ENCODE data around the gene RAPGEF1. TPM values are rescaled to one million over a fixed set of nuclear protein-coding genes. Genes with fewer than 3 reads are reported as not detected.

RAPGEF1 gene
- total and polyA plus RNA-seq, 3 donors from 2014 or later = 36.1 to 56.9 (median 55.8) TPM

DNA sequence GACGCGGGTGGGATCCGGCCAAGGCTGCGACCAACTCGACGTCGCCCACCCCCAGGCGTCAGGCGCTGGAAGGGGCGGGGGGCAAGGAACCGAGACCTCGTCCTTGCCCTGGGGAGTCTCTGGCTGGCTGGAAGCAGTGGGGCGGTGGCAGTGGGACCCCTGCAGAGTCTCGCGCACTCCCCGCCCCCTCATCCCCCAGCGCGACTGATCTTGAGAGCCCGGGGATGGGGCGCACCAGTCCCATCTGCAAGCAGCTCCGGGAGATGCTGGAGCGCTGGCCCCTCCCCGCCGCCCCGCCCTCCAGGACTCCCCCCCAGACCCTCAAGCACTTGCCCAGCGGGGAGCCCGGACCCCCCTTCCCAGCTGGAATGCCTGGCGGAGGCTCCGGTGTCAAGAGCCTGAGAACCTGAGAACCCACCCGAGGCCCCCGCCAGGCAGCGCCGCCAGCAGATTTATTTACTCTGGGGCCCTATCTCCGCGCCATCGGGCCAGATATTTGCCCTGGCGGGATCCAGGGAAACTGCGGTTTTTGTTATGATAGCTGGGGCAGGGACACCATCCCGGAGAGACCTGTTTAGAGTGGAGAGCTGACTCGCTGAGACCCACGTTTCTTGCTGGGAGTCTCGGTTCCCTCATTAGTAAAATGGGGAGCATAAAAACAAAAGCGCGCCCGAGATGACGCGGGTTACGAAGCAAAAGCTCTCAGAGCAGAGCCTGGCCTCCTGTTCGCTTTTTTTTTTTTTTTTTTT is 193.4 kb downstream of the RAPGEF1 start:
- Histone ChIP-seq H3K27ac (no peak overlapping the region), H3K9me3 (no peaks in the 10 kb centered on the region), H3K36me3 (ENCODE audit: low read depth, missing control alignments) (no peaks in the 10 kb centered on the region), H3K27me3 (no peaks in the 10 kb centered on the region), H3K4me3 (peak overlapping the region; percentile 18 to 21), H3K4me1 (peaks cover 4% of the 10 kb centered on the region)
- WGBS, 2 donors = 4% methylated on average over 31 to 45 of the region's 49 CpGs
- no peak for TF ChIP-seq POLR2A (IDR thresholded peaks at IDR 0.05)
- TF ChIP-seq, protein P1, sequence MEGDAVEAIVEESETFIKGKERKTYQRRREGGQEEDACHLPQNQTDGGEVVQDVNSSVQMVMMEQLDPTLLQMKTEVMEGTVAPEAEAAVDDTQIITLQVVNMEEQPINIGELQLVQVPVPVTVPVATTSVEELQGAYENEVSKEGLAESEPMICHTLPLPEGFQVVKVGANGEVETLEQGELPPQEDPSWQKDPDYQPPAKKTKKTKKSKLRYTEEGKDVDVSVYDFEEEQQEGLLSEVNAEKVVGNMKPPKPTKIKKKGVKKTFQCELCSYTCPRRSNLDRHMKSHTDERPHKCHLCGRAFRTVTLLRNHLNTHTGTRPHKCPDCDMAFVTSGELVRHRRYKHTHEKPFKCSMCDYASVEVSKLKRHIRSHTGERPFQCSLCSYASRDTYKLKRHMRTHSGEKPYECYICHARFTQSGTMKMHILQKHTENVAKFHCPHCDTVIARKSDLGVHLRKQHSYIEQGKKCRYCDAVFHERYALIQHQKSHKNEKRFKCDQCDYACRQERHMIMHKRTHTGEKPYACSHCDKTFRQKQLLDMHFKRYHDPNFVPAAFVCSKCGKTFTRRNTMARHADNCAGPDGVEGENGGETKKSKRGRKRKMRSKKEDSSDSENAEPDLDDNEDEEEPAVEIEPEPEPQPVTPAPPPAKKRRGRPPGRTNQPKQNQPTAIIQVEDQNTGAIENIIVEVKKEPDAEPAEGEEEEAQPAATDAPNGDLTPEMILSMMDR (IDR thresholded peaks at IDR 0.05) = no peak
- DNase-seq = no peak
- intact Hi-C loops (cut with DNase I; ENCODE audit: low total_unique reads) = no loop called here

DNA sequence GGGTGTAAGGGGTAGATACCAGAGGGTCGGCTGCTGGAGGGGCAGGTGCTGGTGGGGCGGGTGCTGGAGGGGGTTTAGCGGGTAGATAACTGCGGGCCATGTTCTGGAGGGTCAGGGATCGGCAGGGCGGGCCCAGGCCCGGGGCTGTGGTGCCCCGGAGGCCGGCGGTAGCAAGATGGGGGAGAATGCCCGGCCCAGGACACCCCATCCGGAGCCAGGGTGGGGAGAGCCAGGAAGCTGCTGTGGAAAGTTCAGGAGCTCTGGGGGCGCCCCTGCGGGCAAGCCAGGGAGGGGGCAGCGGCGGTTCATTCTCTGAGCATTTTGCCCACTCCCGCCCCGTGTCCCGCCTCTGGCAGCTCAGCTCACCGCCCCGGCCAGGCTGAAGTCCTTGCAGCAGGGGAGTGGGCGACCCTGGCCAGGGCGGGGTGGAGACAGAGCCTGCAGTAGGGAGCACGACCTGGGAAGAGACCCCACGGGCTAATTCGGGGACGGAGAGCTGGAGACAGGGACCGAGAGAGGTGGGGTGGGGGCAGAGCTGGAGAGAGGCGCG is 194.0 kb downstream of the RAPGEF1 start:
- no peak for DNase-seq
- no peaks in the 10 kb centered on the region for H3K36me3 ChIP-seq (ENCODE audit: low read depth, missing control alignments)
- intact Hi-C loops (cut with DNase I; ENCODE audit: low total_unique reads) = no loop called here
- H3K27ac ChIP-seq = no peak overlapping the region
- H3K4me3 ChIP-seq = peak overlapping the region in 1 of 2 donors; percentile 18
- no peaks in the 10 kb centered on the region for H3K9me3 ChIP-seq
- WGBS, 2 donors = 1 to 4% methylated on average over 18 to 29 of the region's 30 CpGs
- peaks cover 4% of the 10 kb centered on the region for H3K4me1 ChIP-seq
- no peaks in the 10 kb centered on the region for H3K27me3 ChIP-seq
- TF ChIP-seq, protein P1 (IDR thresholded peaks at IDR 0.05) = no peak
- no peak for TF ChIP-seq POLR2A (IDR thresholded peaks at IDR 0.05)

DNA sequence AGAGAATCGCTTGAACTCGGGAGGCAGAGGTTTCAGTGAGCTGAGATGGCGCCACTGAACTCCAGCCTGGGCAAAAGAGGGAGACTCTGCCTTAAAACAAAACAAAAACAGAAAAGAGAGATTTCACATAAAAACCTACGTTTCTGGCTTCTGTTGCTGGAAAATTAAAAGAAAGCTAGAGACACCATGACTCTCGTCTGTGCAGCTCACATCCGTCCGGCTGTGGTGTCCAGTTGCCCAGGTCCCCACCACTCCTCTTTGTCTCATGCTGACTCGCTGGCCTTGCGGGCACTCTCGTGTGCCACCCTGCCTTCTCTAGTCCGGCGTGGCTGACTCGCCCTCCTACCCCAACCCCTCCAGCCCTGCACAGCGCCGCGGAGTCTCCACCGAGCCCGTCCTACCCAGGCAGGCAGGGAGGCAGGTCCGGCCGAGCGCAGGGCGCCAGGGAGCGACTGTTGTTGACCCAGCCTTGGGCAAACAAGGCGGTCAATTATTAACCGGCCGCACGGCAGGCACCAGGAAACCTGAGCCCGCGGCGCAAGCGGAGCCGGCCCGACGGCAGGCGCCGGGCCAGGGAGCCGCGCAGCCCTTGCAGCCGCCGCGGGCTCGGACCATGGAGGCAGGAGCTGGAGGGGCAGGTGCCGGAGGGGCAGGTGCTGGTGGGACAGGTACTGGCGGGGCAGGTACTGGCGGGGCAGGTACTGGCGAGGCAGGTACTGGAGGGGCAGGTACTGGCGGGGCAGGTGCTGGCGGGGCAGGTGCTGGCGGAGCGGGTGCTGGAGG is 194.7 kb downstream of the RAPGEF1 start, which contains the start of gene PRRT1B:
Gene PRRT1B (plus strand): TSS at position 521 of the 783 bp plus-strand sequence. CDS start 93 bp downstream, at position 614.
- peak within 1 kb of the TSS in 1 of 2 donors; percentile 18 for H3K4me3 ChIP-seq
- intact Hi-C loops (cut with DNase I; ENCODE audit: low total_unique reads) = no loop called here
- no peaks in the 10 kb centered on the region for H3K36me3 ChIP-seq (ENCODE audit: low read depth, missing control alignments)
- no peak within 1 kb of the TSS for H3K27ac ChIP-seq
- TF ChIP-seq, protein P1 (IDR thresholded peaks at IDR 0.05) = no peak
- no peak for TF ChIP-seq POLR2A (IDR thresholded peaks at IDR 0.05)
- H3K9me3 ChIP-seq = no peaks in the 10 kb centered on the region
- H3K27me3 ChIP-seq = no peaks in the 10 kb centered on the region
- WGBS, 2 donors = 22 to 41% methylated on average over 15 to 43 of the region's 50 CpGs
- peaks cover 4% of the 10 kb centered on the region for H3K4me1 ChIP-seq
- no peak for DNase-seq

DNA sequence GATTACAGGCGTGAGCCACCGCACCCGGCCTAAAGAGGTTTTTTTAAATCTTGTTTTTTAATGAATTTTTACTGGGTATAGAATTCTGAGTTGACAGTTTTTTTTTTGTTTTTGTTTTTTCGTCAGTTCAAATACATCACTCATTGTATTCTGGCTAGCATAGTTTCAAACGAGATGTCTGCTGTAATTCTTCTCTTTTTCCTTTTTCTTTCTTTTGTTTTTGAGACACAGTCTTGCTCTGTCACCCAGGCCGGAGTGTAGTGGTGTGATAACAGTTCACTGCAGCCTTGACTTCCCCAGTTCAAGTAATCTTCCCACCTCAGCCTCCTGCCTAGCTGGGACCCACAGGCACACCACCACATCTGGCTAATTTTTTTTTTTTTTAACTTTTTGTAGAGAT is 196.7 kb downstream of the RAPGEF1 start:
- intact Hi-C loops (cut with DNase I; ENCODE audit: low total_unique reads) = no loop called here
- TF ChIP-seq, protein P1 (IDR thresholded peaks at IDR 0.05) = no peak
- no peak for TF ChIP-seq POLR2A (IDR thresholded peaks at IDR 0.05)
- Histone ChIP-seq H3K4me3 (no peak overlapping the region), H3K27ac (no peak overlapping the region), H3K36me3 (ENCODE audit: low read depth, missing control alignments) (no peaks in the 10 kb centered on the region), H3K4me1 (peaks cover 4% of the 10 kb centered on the region), H3K27me3 (no peaks in the 10 kb centered on the region), H3K9me3 (no peaks in the 10 kb centered on the region)
- 91 to 95% methylated on average over 6 of the region's 6 CpGs for WGBS, 2 donors
- no peak for DNase-seq

All from testis (tissue), 3 donors.